Gastroesophageal sphincter (tissue), 3 donors: ENCODE measurements around the gene JAML.

Experiments
- CTCF ChIP-seq, 4 experiments: fragments of 200-600 bp in 2 of 4; fragments of 450-650 bp in 2 of 4; sonication (generic) in 1 of 4; IDR thresholded peaks; one replicate each; pipeline ENCODE4 v1.5.1; 2017 to 2019; ENCODE audit warnings: antibody characterized with exemption in 4 of 4, mild to moderate bottlenecking in 2 of 4, moderate library complexity in 2 of 4
- EP300 ChIP-seq: sonication (generic); formaldehyde crosslinking; IDR thresholded peaks from one replicate; pipeline ENCODE4 v1.6.1; 2017; ENCODE audit warnings: antibody characterized with exemption, mild to moderate bottlenecking
- POLR2A ChIP-seq, 2 donors: fragments of 450-650 bp; IDR thresholded peaks; one replicate each; pipeline ENCODE4 v1.6.1; 2017; ENCODE audit warnings: antibody characterized with exemption in 2 of 2, mild to moderate bottlenecking in 2 of 2, moderate library complexity in 1 of 2
- POLR2AphosphoS5 ChIP-seq: sonication (generic); formaldehyde crosslinking; IDR thresholded peaks from one replicate; pipeline ENCODE4 v1.6.1; 2017; ENCODE audit warnings: antibody characterized with exemption

DNA sequence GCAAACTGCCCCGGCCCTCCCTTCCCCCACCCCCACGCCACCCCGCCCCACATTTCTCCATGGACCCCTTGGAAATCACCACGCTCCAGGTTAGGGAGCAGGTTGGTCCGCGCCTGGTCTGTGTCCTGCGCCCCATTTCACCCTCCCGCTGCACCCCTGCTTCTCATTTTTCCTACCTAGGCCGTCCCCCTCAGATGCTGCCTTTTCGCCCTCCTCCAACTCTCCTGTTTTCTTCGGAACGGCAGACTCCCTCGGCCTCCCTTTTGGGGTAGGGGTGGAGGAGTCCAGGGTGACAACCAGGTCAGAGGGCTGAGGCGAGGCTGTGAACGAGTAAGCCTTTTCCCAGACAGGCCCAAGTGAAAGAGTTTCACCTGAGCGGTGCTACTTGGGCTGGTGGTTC, 71.3 kb downstream of the JAML start:
- TF ChIP-seq CTCF (IDR thresholded peaks at IDR 0.05): no peak
- no peak for TF ChIP-seq POLR2A (IDR thresholded peaks at IDR 0.05)
- no peak for TF ChIP-seq EP300
- no peak for TF ChIP-seq POLR2AphosphoS5
